Loucy (cell line): ENCODE measurements around the gene TOP3A.

Source experiments
- CTCF ChIP-seq: fragments of 200-600 bp; sonication (generic); conservative IDR thresholded peaks from 2 replicates; pipeline ENCODE4 v1.5.1; 2014; ENCODE audit warnings: mild to moderate bottlenecking, antibody characterized with exemption, low read length
- EZH2phosphoT487 ChIP-seq: fragments of 200-600 bp; IDR thresholded peaks from 2 replicates; pipeline ENCODE4 v1.6.1; 2018; ENCODE audit warnings: antibody characterized with exemption, mild to moderate bottlenecking, moderate library complexity, borderline replicate concordance

DNA sequence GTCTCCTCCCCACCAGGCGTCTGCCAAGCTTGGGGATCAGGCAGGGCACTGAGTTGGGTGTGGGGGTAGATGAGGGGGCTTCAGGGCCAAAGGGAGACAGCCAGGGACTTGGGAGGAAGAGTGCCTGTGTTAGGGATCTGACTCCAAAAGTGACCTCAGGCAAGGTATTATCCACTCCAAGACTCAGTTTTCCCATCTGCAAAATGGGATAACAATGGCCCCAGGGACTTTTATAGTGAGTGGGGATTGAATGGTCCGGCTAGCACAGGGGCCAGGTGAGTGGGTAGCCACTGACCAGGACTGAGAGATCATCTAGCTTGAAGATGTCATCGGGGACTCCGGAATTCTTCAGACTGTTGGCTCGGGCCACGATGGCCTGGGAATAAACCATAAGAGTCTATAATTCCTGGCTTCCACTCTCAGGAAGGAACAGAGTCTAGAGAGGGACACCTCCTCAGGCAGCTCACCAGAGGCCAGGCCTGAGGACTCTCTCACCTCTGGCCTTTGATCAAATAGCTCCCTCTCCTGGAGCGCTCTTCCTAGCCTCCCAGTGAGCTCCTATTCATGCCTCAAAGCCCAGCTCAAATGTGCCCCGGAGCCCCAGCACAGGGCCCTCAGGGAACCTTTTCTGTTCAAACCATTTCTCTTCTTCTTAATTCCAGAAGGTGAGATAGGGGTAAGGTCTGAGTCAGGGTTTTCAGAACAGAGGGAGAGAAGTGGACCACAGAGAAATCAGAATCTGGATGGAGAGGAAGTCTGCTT is 59.7 kb downstream of the TOP3A start:
- TF ChIP-seq CTCF (no peak), EZH2phosphoT487 (no peak)
